GM04504 (cell line): ENCODE results near the gene MIOX.

ENCODE experiments used
- DNase-seq: peaks from one replicate; pipeline ENCODE4 v3.0.0-alpha.2; 2012; ENCODE audit warnings: low read depth

MIOX gene

GRCh38 chr22:50486561-50487289, at the start of gene MIOX:
TSS of gene MIOX (plus strand) at chr22:50486859. CDS start at chr22:50486898, 39 bp downstream.
- no peak for DNase-seq

- no peak for DNase-seq
These were observed 49.0 kb upstream of the MIOX start for GRCh38 chr22:50437511-50438304.

GRCh38 chr22:50438305-50439275, 48.1 kb upstream of the MIOX start:
- no peak for DNase-seq

GRCh38 chr22:50439314-50439870, 47.3 kb upstream of the MIOX start:
- no peak for DNase-seq

GRCh38 chr22:50439871-50440331, 46.8 kb upstream of the MIOX start:
- DNase-seq = no peak

- DNase-seq = no peak
These were observed 46.0 kb upstream of the MIOX start for GRCh38 chr22:50440544-50441249.

GRCh38 chr22:50441428-50441993, 45.1 kb upstream of the MIOX start:
- no peak for DNase-seq

- no peak for DNase-seq
These were observed 43.5 kb upstream of the MIOX start for GRCh38 chr22:50443197-50443596.

- no peak for DNase-seq
These were observed 42.6 kb upstream of the MIOX start for GRCh38 chr22:50443801-50444625.

GRCh38 chr22:50444663-50445062, 42.0 kb upstream of the MIOX start:
- peak; percentile 44 for DNase-seq

GRCh38 chr22:50445071-50445879, 41.4 kb upstream of the MIOX start:
- no peak for DNase-seq

GRCh38 chr22:50445880-50446707, 40.6 kb upstream of the MIOX start:
- no peak for DNase-seq

GRCh38 chr22:50446708-50447575, 39.7 kb upstream of the MIOX start:
- no peak for DNase-seq

- no peak for DNase-seq
These were observed 38.8 kb upstream of the MIOX start for GRCh38 chr22:50447576-50448551.

GRCh38 chr22:50452649-50453048, 34.0 kb upstream of the MIOX start:
- no peak for DNase-seq

- DNase-seq = no peak
These were observed 32.0 kb upstream of the MIOX start for GRCh38 chr22:50454556-50455075.
